Measurements from ENCODE around the gene IQCC.

The IQCC gene

GRCh38 chr1:32178380-32179192 is 26.9 kb upstream of the IQCC start:
- peaks cover 50% of the 10 kb centered on the region for H3K36me3 Mint-ChIP-seq (ENCODE audit: low read depth)
- peak overlapping the region; percentile 94 for H3K4me3 Mint-ChIP-seq
- H3K4me1 Mint-ChIP-seq = peaks cover 26% of the 10 kb centered on the region
- peak overlapping the region; percentile 38 for H3K27ac Mint-ChIP-seq
- TF ChIP-seq CTCF (IDR thresholded peaks at IDR 0.05) = no peak
- H3K9me3 Mint-ChIP-seq = no peaks in the 10 kb centered on the region
- H3K27me3 Mint-ChIP-seq (ENCODE audit: low read depth, poor library complexity) = no peaks in the 10 kb centered on the region
- DNase-seq = no peak

GRCh38 chr1:32179193-32179442 is 26.4 kb upstream of the IQCC start:
- peaks cover 53% of the 10 kb centered on the region for H3K36me3 Mint-ChIP-seq (ENCODE audit: low read depth)

GRCh38 chr1:32179443-32180185 is 25.9 kb upstream of the IQCC start, which contains the start of gene TXLNA:
TXLNA (plus strand) TSS chr1:32179675; CDS start chr1:32180346, 671 bp downstream.
- TF ChIP-seq CTCF (IDR thresholded peaks at IDR 0.05) = no peak
- H3K36me3 Mint-ChIP-seq (ENCODE audit: low read depth) = peaks cover 53% of the 10 kb centered on the region
- H3K4me3 Mint-ChIP-seq = peak within 1 kb of the TSS; percentile 94
- no peaks in the 10 kb centered on the region for H3K9me3 Mint-ChIP-seq
- H3K4me1 Mint-ChIP-seq = peaks cover 31% of the 10 kb centered on the region
- H3K27ac Mint-ChIP-seq = peak within 1 kb of the TSS; percentile 99
- no peaks in the 10 kb centered on the region for H3K27me3 Mint-ChIP-seq (ENCODE audit: low read depth, poor library complexity)
- DNase-seq = peak; percentile 88

More at GRCh38 chr1:32179193-32179442, 26.4 kb upstream of the IQCC start:
- H3K4me1 Mint-ChIP-seq = peaks cover 30% of the 10 kb centered on the region
- peak overlapping the region; percentile 94 for H3K4me3 Mint-ChIP-seq
- no peaks in the 10 kb centered on the region for H3K9me3 Mint-ChIP-seq
- H3K27me3 Mint-ChIP-seq (ENCODE audit: low read depth, poor library complexity) = no peaks in the 10 kb centered on the region
- no peak for TF ChIP-seq CTCF (IDR thresholded peaks at IDR 0.05)
- peak overlapping the region; percentile 38 for H3K27ac Mint-ChIP-seq
- DNase-seq = no peak

- no peak for TF ChIP-seq CTCF (IDR thresholded peaks at IDR 0.05)
- DNase-seq = peak; percentile 56
- Mint-ChIP-seq H3K4me1 (peaks cover 31% of the 10 kb centered on the region), H3K9me3 (no peaks in the 10 kb centered on the region), H3K27ac (peak overlapping the region; percentile 99), H3K36me3 (ENCODE audit: low read depth) (peaks cover 54% of the 10 kb centered on the region), H3K27me3 (ENCODE audit: low read depth, poor library complexity) (no peaks in the 10 kb centered on the region), H3K4me3 (peak overlapping the region; percentile 94)
Measured at GRCh38 chr1:32180186-32181060, 25.0 kb upstream of the IQCC start.

GRCh38 chr1:32181065-32181464 is 24.4 kb upstream of the IQCC start:
- TF ChIP-seq CTCF (IDR thresholded peaks at IDR 0.05) = no peak
- peaks cover 31% of the 10 kb centered on the region for H3K4me1 Mint-ChIP-seq
- H3K27ac Mint-ChIP-seq = peak overlapping the region; percentile 77
- peaks cover 57% of the 10 kb centered on the region for H3K36me3 Mint-ChIP-seq (ENCODE audit: low read depth)
- H3K4me3 Mint-ChIP-seq = peak overlapping the region; percentile 94
- no peaks in the 10 kb centered on the region for H3K9me3 Mint-ChIP-seq
- no peaks in the 10 kb centered on the region for H3K27me3 Mint-ChIP-seq (ENCODE audit: low read depth, poor library complexity)
- no peak for DNase-seq

All from nephron progenitor cell (in vitro differentiated cells).